Sigmoid colon (tissue), 7 donors: ENCODE results near the gene CLPSL2. TPM values are rescaled to one million over a fixed set of nuclear protein-coding genes. Genes with fewer than 3 reads are reported as not detected.

Experiments used
- DNase-seq: peaks from one replicate; pipeline ENCODE4 v3.0.0-alpha.2; 2019
- H3K27ac ChIP-seq, 4 donors: fragments of 200-600 bp; sonication (generic); one replicate each; pipeline ENCODE4 v1.5.1; 2016 to 2019; ENCODE audit warnings: mild to moderate bottlenecking in 1 of 4
- H3K27me3 ChIP-seq, 3 donors: fragments of 200-600 bp; sonication (generic); one replicate each; pipeline ENCODE4 v1.5.1; 2019; ENCODE audit warnings: mild to moderate bottlenecking in 1 of 3
- H3K36me3 ChIP-seq, 4 donors: fragments of 200-600 bp; sonication (generic); one replicate each; pipeline ENCODE4 v1.5.1; 2016 to 2019
- H3K4me1 ChIP-seq, 4 donors: fragments of 200-600 bp; sonication (generic); one replicate each; pipeline ENCODE4 v1.5.1; 2017 to 2019
- H3K4me3 ChIP-seq, 4 donors: fragments of 200-600 bp; sonication (generic); one replicate each; pipeline ENCODE4 v1.5.1; 2017 to 2019; ENCODE audit warnings: mild to moderate bottlenecking in 2 of 4, moderate library complexity in 1 of 4
- H3K9me3 ChIP-seq, 4 donors: fragments of 200-600 bp in 3 of 4; sonication (generic) in 3 of 4; one replicate each; pipeline versions ENCODE4 v1.5.1 to v1.6.1; 2013 to 2019
- CTCF ChIP-seq, 4 experiments: fragments of 450-650 bp in 3 of 4; fragments of 200-600 bp in 1 of 4; IDR thresholded peaks; one replicate each; pipeline ENCODE4 v1.5.1; 2016 to 2019; ENCODE audit warnings: antibody characterized with exemption in 4 of 4, mild to moderate bottlenecking in 3 of 4, moderate library complexity in 2 of 4
- EP300 ChIP-seq, 4 donors: sonication (generic); formaldehyde crosslinking; IDR thresholded peaks; one replicate each; pipeline ENCODE4 v1.6.1; 2017; ENCODE audit warnings: antibody characterized with exemption in 4 of 4
- POLR2A ChIP-seq, 2 donors: fragments of 450-650 bp; IDR thresholded peaks; one replicate each; pipeline ENCODE4 v1.6.1; 2016; ENCODE audit warnings: antibody characterized with exemption in 2 of 2, mild to moderate bottlenecking in 2 of 2, moderate library complexity in 2 of 2
- POLR2AphosphoS5 ChIP-seq, 4 donors: sonication (generic); formaldehyde crosslinking; IDR thresholded peaks; one replicate each; pipeline ENCODE4 v1.6.1; 2017; ENCODE audit warnings: antibody characterized with exemption in 4 of 4
- WGBS, 2 donors: extraction: QIAGEN DNeasy Blood & Tissue Kit; methylation state at CpG; one replicate each; pipeline ENCODE4 v1.1.7; 2013; 5-methylcytosine and 5-hydroxymethylcytosine counted together
- intact Hi-C: fragments of 100-400 bp; cut with DNase I; formaldehyde crosslinking; loops from one replicate; pipeline ENCODE4 v1.15.1; 2023
- polyA plus RNA-seq, 3 donors: library from polyadenylated mRNA; stranded (reverse); fragments of 200-250 nt; gene quantifications; one replicate each; pipeline ENCODE4 v1.2.3, GENCODE V29; 2013
- total RNA-seq, 4 donors: library from RNA; depleted of rRNA; stranded (reverse); fragments of >200 nt; gene quantifications; one replicate each; pipeline ENCODE4 v1.1.0, GENCODE V29; 2016
- donor health status: healthy with polysubstance abuse.
- donor health status: Bipolar disorder and iron deficiency.
- donor health status: healthy.

The CLPSL2 gene
- total RNA-seq (not detected), polyA plus RNA-seq (not detected)

DNA sequence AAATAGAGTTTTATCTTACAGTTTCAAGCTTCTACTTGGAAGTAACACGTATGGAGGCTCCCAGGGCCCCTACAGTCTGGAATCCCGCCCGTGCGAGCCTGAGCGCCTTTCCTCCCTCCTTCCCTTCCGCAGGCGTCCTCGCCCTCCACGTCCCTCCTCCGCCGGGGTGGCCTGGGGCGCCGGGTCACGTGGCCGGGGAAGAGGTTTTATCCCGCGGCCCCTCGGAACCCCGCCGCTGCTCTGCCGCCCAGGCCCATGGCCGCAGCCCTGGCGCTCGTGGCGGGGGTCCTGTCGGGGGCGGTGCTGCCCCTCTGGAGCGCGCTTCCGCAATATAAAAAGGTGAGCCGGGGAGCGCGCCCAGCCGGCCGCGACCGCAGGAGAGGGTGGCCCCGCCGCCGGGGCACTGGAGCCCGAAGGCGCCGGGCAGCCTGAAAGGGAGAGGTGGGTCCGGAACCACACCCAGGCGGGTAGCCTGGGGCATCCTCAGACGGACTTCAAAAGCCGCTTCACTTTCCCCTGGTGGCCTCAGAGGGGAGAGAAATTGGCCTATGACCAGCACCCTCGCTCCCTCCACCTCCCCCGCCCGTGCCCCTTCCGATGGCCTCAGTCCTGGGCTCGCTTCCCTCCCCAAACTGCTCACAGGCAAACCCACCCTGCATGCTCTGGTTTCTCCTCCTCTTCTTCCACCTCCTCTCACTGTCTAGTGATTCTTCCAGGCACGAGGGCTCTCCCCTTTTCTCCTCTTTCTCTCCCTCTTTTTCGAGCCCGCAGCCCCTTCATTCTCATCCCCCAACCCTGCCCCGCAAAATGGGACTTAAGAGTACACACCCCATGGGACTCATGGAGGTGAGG lies at the start of gene CLPSL2:
Gene CLPSL2 (plus strand): TSS at position 235 of the 852 bp plus-strand sequence. CDS start 21 bp downstream, at position 256.
- 3 to 4% methylated on average over 56 of the region's 56 CpGs for WGBS, 2 donors
- H3K27ac ChIP-seq, result no peak within 1 kb of the TSS
- TF ChIP-seq POLR2A (IDR thresholded peaks at IDR 0.05) (no peak), EP300 (IDR thresholded peaks at IDR 0.05) (no peak), CTCF (IDR thresholded peaks at IDR 0.05) (no peak), POLR2AphosphoS5 (IDR thresholded peaks at IDR 0.05) (no peak)
- H3K36me3 ChIP-seq, result no peaks in the 10 kb centered on the region
- H3K27me3 ChIP-seq, result peaks cover 14 to 52% (median 19%) of the 10 kb centered on the region in 3 donors
- DNase-seq, result no peak
- H3K9me3 ChIP-seq, result no peaks in the 10 kb centered on the region
- H3K4me3 ChIP-seq, result peak within 1 kb of the TSS in 3 of 4 donors; percentile 24 to 45 (median 45)
- peaks cover 0 to 12% (median 6%) of the 10 kb centered on the region in 4 donors for H3K4me1 ChIP-seq
- intact Hi-C loops, result no loop called here

DNA sequence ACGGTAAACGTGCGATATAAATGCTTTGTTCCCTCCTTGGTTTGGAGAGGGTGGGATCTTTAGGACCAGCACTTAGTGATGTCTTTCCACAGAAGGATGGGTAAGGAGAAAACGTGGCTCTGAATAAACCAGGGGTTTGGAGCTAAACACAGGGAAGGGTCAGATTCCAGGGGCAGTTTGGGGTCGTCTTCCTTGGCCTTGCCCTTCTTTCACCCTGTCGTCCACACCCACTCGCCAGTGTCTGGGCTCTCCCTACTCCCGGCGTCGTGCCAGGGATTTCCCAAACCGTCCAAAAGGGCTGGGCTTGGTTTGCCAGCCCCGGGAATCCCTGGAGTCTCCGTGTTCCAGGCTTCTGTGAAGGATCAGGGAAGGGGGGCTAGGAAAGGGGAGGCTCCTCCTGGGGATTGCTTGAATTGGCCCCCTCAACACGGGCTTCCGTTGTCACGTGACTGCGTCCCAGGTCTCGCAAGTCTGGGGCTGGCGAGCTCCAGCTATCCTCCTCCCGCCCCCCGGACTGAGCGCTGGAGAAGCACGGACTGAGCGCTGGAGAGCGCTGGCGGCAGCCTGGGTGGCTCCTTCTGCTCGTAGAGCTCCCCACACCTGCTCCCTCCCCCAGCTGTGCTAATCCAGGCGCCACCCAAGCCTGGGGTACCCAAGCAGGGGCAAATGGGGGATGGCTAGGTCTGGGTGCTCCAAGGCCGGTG lies 49.0 kb upstream of the CLPSL2 start:
- H3K27ac ChIP-seq, result peak overlapping the region; percentile 96 to 100 (median 98)
- TF ChIP-seq POLR2AphosphoS5 (IDR thresholded peaks at IDR 0.05) (peak; percentile 80 to 88 (median 84)), POLR2A (IDR thresholded peaks at IDR 0.05) (peak; percentile 75 to 89), EP300 (IDR thresholded peaks at IDR 0.05) (peak; percentile 20 to 87 (median 82)), CTCF (IDR thresholded peaks at IDR 0.05) (peak in 1 of 4 experiments; percentile 8)
- peak; percentile 99 for DNase-seq
- peaks cover under 1 to 87% (median 85%) of the 10 kb centered on the region in 4 donors for H3K4me1 ChIP-seq
- no peaks in the 10 kb centered on the region for H3K9me3 ChIP-seq
- H3K4me3 ChIP-seq, result peak overlapping the region; percentile 43 to 57 (median 51)
- H3K27me3 ChIP-seq, result no peaks in the 10 kb centered on the region
- intact Hi-C loops, result loop anchor here (1.0 to 5.0 kb wide), 3 partner anchors 36 to 1405 kb away; no protein-coding TSS in a partner anchor
- WGBS, 2 donors, result 3 to 15% methylated on average over 29 of the region's 29 CpGs
- H3K36me3 ChIP-seq, result no peaks in the 10 kb centered on the region

- H3K9me3 ChIP-seq, result no peaks in the 10 kb centered on the region
- peak overlapping the region; percentile 43 to 57 (median 51) for H3K4me3 ChIP-seq
- intact Hi-C loops, result loop anchor here (1.0 to 5.0 kb wide), 4 partner anchors 37 to 1404 kb away; no protein-coding TSS in a partner anchor
- H3K36me3 ChIP-seq, result no peaks in the 10 kb centered on the region
- H3K27me3 ChIP-seq, result no peaks in the 10 kb centered on the region
- peak overlapping the region; percentile 96 to 100 (median 98) for H3K27ac ChIP-seq
- DNase-seq, result peak; percentile 99
- no peak for TF ChIP-seq CTCF (IDR thresholded peaks at IDR 0.05)
- TF ChIP-seq POLR2AphosphoS5 (IDR thresholded peaks at IDR 0.05), result peak; percentile 92 to 98 (median 94)
- TF ChIP-seq EP300 (IDR thresholded peaks at IDR 0.05), result peak; percentile 94 to 99 (median 98)
- peak; percentile 52 to 77 for TF ChIP-seq POLR2A (IDR thresholded peaks at IDR 0.05)
- 0 to 1% methylated on average over 57 of the region's 57 CpGs for WGBS, 2 donors
- H3K4me1 ChIP-seq, result peaks cover 5 to 88% (median 86%) of the 10 kb centered on the region in 4 donors
These were observed 48.3 kb upstream of the CLPSL2 start for GRCh38 chr6:35727935-35728682.
